ENCODE measurements around the gene SNRNP40. TPM values are rescaled to one million over a fixed set of nuclear protein-coding genes. Genes with fewer than 3 reads are reported as not detected.

SNRNP40 gene
- total RNA-seq, 1 experiment from 2014 or later = 103 TPM

DNA sequence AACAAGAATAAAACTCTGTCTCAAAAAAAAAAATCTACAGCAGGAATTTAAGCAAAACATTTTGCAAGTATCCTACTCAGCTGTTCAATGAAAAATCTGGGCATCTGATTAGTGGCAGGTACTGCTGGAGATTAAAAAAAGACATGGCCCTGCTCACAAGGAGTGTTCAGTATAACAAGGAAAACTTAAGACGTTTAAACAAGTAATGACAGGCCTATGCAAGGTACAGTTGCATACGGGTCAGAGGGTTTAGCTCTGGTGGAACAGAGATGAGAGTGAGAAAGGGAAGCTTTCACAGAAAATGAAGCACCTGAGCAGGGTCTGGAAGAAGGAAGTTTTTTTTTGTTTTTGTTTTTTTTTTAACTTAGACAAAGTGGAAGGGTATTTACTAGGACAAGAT lies 23.0 kb downstream of the SNRNP40 start:
- Mint-ChIP-seq H3K36me3 (peaks cover 62% of the 10 kb centered on the region), H3K4me3 (no peak overlapping the region), H3K27me3 (ENCODE audit: low read depth) (no peaks in the 10 kb centered on the region), H3K27ac (peak overlapping the region; percentile 28), H3K4me1 (no peaks in the 10 kb centered on the region), H3K9me3 (no peaks in the 10 kb centered on the region)
- ChIA-PET POLR2A (no interaction called here), CTCF (interaction anchor here (0.8 to 1.6 kb wide), 2 partner anchors 88 to 90 kb away, joined by 3 to 7 read pairs; no protein-coding TSS in a partner anchor)
- TF ChIP-seq, protein P1, sequence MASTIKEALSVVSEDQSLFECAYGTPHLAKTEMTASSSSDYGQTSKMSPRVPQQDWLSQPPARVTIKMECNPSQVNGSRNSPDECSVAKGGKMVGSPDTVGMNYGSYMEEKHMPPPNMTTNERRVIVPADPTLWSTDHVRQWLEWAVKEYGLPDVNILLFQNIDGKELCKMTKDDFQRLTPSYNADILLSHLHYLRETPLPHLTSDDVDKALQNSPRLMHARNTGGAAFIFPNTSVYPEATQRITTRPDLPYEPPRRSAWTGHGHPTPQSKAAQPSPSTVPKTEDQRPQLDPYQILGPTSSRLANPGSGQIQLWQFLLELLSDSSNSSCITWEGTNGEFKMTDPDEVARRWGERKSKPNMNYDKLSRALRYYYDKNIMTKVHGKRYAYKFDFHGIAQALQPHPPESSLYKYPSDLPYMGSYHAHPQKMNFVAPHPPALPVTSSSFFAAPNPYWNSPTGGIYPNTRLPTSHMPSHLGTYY (CRISPR knock-in tag; IDR thresholded peaks at IDR 0.05) = no peak
- TF ChIP-seq CBFB (CRISPR knock-in tag; IDR thresholded peaks at IDR 0.05; ENCODE audit: low read depth) = no peak
- TF ChIP-seq PRRX2 (CRISPR knock-in tag; IDR thresholded peaks at IDR 0.05) = no peak
- no peak for TF ChIP-seq RORB (CRISPR knock-in tag; IDR thresholded peaks at IDR 0.05)
- no peak for TF ChIP-seq TP53 (CRISPR knock-in tag; IDR thresholded peaks at IDR 0.05)
- ATAC-seq (no peak), DNase-seq (ENCODE audit: low spot score) (no peak)

DNA sequence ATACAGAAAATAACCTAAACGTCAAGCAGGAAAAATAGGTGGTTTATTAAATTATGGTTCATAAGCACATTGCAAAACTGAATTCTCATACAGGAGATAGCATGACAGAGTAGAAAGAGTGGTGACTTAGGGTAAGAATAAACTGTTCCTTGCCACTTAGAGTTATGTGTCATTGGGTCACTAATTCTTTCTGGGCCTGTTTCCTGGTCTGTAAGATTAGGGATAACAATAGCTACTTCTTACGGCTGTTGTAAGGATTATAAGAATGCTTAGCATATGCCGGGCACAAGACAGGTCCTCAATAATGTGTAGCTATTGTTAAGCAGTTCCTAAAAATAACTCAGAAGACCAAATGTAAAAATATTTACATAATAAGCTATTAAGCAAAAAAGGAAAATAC lies 24.2 kb downstream of the SNRNP40 start:
- no peak overlapping the region for H3K27ac Mint-ChIP-seq
- no peaks in the 10 kb centered on the region for H3K27me3 Mint-ChIP-seq (ENCODE audit: low read depth)
- no peaks in the 10 kb centered on the region for H3K9me3 Mint-ChIP-seq
- peaks cover 64% of the 10 kb centered on the region for H3K36me3 Mint-ChIP-seq
- ATAC-seq (no peak), DNase-seq (ENCODE audit: low spot score) (no peak)
- no peaks in the 10 kb centered on the region for H3K4me1 Mint-ChIP-seq
- TF ChIP-seq MYBL2 (CRISPR knock-in tag; IDR thresholded peaks at IDR 0.05) (no peak), NR3C1 (CRISPR knock-in tag; conservative IDR thresholded peaks at IDR 0.05; ENCODE audit: low read depth) (no peak), ESRRA (CRISPR knock-in tag; IDR thresholded peaks at IDR 0.05; ENCODE audit: borderline replicate concordance) (no peak)
- TF ChIP-seq, protein P2, sequence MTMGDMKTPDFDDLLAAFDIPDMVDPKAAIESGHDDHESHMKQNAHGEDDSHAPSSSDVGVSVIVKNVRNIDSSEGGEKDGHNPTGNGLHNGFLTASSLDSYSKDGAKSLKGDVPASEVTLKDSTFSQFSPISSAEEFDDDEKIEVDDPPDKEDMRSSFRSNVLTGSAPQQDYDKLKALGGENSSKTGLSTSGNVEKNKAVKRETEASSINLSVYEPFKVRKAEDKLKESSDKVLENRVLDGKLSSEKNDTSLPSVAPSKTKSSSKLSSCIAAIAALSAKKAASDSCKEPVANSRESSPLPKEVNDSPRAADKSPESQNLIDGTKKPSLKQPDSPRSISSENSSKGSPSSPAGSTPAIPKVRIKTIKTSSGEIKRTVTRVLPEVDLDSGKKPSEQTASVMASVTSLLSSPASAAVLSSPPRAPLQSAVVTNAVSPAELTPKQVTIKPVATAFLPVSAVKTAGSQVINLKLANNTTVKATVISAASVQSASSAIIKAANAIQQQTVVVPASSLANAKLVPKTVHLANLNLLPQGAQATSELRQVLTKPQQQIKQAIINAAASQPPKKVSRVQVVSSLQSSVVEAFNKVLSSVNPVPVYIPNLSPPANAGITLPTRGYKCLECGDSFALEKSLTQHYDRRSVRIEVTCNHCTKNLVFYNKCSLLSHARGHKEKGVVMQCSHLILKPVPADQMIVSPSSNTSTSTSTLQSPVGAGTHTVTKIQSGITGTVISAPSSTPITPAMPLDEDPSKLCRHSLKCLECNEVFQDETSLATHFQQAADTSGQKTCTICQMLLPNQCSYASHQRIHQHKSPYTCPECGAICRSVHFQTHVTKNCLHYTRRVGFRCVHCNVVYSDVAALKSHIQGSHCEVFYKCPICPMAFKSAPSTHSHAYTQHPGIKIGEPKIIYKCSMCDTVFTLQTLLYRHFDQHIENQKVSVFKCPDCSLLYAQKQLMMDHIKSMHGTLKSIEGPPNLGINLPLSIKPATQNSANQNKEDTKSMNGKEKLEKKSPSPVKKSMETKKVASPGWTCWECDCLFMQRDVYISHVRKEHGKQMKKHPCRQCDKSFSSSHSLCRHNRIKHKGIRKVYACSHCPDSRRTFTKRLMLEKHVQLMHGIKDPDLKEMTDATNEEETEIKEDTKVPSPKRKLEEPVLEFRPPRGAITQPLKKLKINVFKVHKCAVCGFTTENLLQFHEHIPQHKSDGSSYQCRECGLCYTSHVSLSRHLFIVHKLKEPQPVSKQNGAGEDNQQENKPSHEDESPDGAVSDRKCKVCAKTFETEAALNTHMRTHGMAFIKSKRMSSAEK (CRISPR knock-in tag; IDR thresholded peaks at IDR 0.05; ENCODE audit: borderline replicate concordance) = no peak
- ChIA-PET POLR2A (interaction anchor here (0.6 kb wide), 1 partner anchor 82 kb away, joined by 7 read pairs; no protein-coding TSS in a partner anchor), CTCF (interaction anchor here (1.7 to 2.6 kb wide), 2 partner anchors 86 to 89 kb away, joined by 3 to 10 read pairs; no protein-coding TSS in a partner anchor)
- no peak overlapping the region for H3K4me3 Mint-ChIP-seq

DNA sequence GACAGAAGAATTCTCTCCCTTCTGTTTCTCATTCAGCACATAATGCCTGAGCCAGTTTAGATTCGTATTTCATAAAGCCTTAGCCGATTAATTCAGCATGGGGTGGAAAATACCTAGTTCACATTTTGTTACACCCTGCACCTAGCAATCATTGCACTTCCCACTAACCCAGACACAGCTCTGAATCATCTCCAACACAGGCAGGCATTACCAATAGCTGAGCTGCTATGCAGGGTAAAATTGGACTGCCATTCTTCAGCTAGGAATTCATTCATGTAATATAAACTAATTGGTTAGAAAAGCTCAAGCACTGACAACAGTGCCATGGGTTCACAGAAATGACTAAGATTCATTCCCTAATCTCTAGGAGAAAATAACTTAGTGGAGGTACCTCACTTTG lies 30.0 kb downstream of the SNRNP40 start:
- no peak overlapping the region for H3K27ac Mint-ChIP-seq
- H3K4me3 Mint-ChIP-seq = no peak overlapping the region
- POLR2A ChIA-PET = no interaction called here
- H3K9me3 Mint-ChIP-seq = no peaks in the 10 kb centered on the region
- DNase-seq (ENCODE audit: low spot score) (no peak), ATAC-seq (no peak)
- TF ChIP-seq ZNF263 (CRISPR knock-in tag; IDR thresholded peaks at IDR 0.05; ENCODE audit: low read depth) (no peak), SP1 (CRISPR knock-in tag; conservative IDR thresholded peaks at IDR 0.05) (no peak), ZNF121 (CRISPR knock-in tag; IDR thresholded peaks at IDR 0.05) (no peak), FOXK1 (CRISPR knock-in tag; IDR thresholded peaks at IDR 0.05) (no peak), CREM (CRISPR knock-in tag; IDR thresholded peaks at IDR 0.05) (no peak)
- TF ChIP-seq, protein P3, sequence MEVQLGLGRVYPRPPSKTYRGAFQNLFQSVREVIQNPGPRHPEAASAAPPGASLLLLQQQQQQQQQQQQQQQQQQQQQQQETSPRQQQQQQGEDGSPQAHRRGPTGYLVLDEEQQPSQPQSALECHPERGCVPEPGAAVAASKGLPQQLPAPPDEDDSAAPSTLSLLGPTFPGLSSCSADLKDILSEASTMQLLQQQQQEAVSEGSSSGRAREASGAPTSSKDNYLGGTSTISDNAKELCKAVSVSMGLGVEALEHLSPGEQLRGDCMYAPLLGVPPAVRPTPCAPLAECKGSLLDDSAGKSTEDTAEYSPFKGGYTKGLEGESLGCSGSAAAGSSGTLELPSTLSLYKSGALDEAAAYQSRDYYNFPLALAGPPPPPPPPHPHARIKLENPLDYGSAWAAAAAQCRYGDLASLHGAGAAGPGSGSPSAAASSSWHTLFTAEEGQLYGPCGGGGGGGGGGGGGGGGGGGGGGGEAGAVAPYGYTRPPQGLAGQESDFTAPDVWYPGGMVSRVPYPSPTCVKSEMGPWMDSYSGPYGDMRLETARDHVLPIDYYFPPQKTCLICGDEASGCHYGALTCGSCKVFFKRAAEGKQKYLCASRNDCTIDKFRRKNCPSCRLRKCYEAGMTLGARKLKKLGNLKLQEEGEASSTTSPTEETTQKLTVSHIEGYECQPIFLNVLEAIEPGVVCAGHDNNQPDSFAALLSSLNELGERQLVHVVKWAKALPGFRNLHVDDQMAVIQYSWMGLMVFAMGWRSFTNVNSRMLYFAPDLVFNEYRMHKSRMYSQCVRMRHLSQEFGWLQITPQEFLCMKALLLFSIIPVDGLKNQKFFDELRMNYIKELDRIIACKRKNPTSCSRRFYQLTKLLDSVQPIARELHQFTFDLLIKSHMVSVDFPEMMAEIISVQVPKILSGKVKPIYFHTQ (CRISPR knock-in tag; IDR thresholded peaks at IDR 0.05) = no peak
- TF ChIP-seq, protein P4, sequence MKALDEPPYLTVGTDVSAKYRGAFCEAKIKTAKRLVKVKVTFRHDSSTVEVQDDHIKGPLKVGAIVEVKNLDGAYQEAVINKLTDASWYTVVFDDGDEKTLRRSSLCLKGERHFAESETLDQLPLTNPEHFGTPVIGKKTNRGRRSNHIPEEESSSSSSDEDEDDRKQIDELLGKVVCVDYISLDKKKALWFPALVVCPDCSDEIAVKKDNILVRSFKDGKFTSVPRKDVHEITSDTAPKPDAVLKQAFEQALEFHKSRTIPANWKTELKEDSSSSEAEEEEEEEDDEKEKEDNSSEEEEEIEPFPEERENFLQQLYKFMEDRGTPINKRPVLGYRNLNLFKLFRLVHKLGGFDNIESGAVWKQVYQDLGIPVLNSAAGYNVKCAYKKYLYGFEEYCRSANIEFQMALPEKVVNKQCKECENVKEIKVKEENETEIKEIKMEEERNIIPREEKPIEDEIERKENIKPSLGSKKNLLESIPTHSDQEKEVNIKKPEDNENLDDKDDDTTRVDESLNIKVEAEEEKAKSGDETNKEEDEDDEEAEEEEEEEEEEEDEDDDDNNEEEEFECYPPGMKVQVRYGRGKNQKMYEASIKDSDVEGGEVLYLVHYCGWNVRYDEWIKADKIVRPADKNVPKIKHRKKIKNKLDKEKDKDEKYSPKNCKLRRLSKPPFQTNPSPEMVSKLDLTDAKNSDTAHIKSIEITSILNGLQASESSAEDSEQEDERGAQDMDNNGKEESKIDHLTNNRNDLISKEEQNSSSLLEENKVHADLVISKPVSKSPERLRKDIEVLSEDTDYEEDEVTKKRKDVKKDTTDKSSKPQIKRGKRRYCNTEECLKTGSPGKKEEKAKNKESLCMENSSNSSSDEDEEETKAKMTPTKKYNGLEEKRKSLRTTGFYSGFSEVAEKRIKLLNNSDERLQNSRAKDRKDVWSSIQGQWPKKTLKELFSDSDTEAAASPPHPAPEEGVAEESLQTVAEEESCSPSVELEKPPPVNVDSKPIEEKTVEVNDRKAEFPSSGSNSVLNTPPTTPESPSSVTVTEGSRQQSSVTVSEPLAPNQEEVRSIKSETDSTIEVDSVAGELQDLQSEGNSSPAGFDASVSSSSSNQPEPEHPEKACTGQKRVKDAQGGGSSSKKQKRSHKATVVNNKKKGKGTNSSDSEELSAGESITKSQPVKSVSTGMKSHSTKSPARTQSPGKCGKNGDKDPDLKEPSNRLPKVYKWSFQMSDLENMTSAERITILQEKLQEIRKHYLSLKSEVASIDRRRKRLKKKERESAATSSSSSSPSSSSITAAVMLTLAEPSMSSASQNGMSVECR (CRISPR knock-in tag; IDR thresholded peaks at IDR 0.05; ENCODE audit: borderline replicate concordance) = no peak
- CTCF ChIA-PET = interaction anchor here (1.4 to 6.2 kb wide), 2 partner anchors 82 to 128 kb away, joined by 4 to 32 read pairs; no protein-coding TSS in a partner anchor
- peaks cover 74% of the 10 kb centered on the region for H3K36me3 Mint-ChIP-seq
- no peaks in the 10 kb centered on the region for H3K4me1 Mint-ChIP-seq
- H3K27me3 Mint-ChIP-seq (ENCODE audit: low read depth) = no peaks in the 10 kb centered on the region

Data from WTC11 (cell line).